WTC11 (cell line): Measurements from ENCODE around the gene POMT2. TPM values are rescaled to one million over a fixed set of nuclear protein-coding genes. Genes with fewer than 3 reads are reported as not detected.

Experiments
- ATAC-seq: fragments of 200-7000 bp; cut with Tn5 transposase; 2 replicates; pipeline ENCODE4 v1.10.0; 2021; ENCODE audit warnings: mild to moderate bottlenecking, moderate library complexity
- CTCF ChIA-PET: fragments of 300-600 bp; sonication (Branson Sonifier 250); formaldehyde crosslinking; loops from one replicate; lab custom pipeline; 2021; ENCODE audit warnings: antibody characterized with exemption; lab: Charles Lee
- POLR2A ChIA-PET: fragments of 350-600 bp; sonication (Branson Sonifier 250); formaldehyde crosslinking; loops from one replicate; lab custom pipeline; 2021; ENCODE audit warnings: antibody characterized with exemption; lab: Charles Lee
- DNase-seq: peaks from one replicate; pipeline ENCODE4 v3.0.0; 2021; ENCODE audit warnings: low spot score
- H3K27ac Mint-ChIP-seq: 2 replicates; pipeline ENCODE4 v1.8.0; 2021; ENCODE audit warnings: mixed read lengths
- H3K27me3 Mint-ChIP-seq: 2 replicates; pipeline ENCODE4 v1.8.0; 2021; ENCODE audit warnings: low read depth, mild to moderate bottlenecking, moderate library complexity, mixed read lengths
- H3K36me3 Mint-ChIP-seq: 2 replicates; pipeline ENCODE4 v1.8.0; 2021; ENCODE audit warnings: mixed read lengths
- H3K4me1 Mint-ChIP-seq: 2 replicates; pipeline ENCODE4 v1.8.0; 2022; ENCODE audit warnings: mixed read lengths
- H3K4me3 Mint-ChIP-seq: 2 replicates; pipeline ENCODE4 v1.8.0; 2021; ENCODE audit warnings: mild to moderate bottlenecking, moderate library complexity, mixed read lengths
- H3K9me3 Mint-ChIP-seq: 2 replicates; pipeline ENCODE4 v1.8.0; 2021; ENCODE audit warnings: mixed read lengths
- ATF2 ChIP-seq: sonication (generic); formaldehyde crosslinking; IDR thresholded peaks from 2 replicates; pipeline ENCODE4 v1.8.1; 2022; ENCODE audit warnings: low read depth, missing genetic modification reagents, borderline replicate concordance
- CBFB ChIP-seq: sonication (generic); formaldehyde crosslinking; IDR thresholded peaks from 2 replicates; pipeline ENCODE4 v1.8.1; 2022; ENCODE audit warnings: mild to moderate bottlenecking, low read depth, missing genetic modification reagents
- IRF2 ChIP-seq: sonication (generic); formaldehyde crosslinking; IDR thresholded peaks from 2 replicates; pipeline ENCODE4 v1.8.0; 2022; ENCODE audit warnings: low read depth, missing genetic modification reagents, borderline replicate concordance
- JAZF1 ChIP-seq: fragments of 250-450 bp; sonication (Bioruptor Pico); IDR thresholded peaks from 2 replicates; pipeline ENCODE4 v1.9.0; 2021; ENCODE audit warnings: moderate library complexity, mild to moderate bottlenecking, inconsistent platforms
- NFYB ChIP-seq: sonication (generic); formaldehyde crosslinking; conservative IDR thresholded peaks from 2 replicates; pipeline ENCODE4 v1.8.0; 2022; ENCODE audit warnings: low read depth, missing genetic modification reagents
- PRRX2 ChIP-seq: fragments of 250-450 bp; sonication (Bioruptor Pico); IDR thresholded peaks from 2 replicates; pipeline ENCODE4 v1.8.0; 2021; ENCODE audit warnings: mild to moderate bottlenecking
- SMAD3 ChIP-seq: sonication (generic); formaldehyde crosslinking; IDR thresholded peaks from 2 replicates; pipeline ENCODE4 v1.8.0; 2022; ENCODE audit warnings: missing genetic modification reagents, mild to moderate bottlenecking, borderline replicate concordance
- STAT6 ChIP-seq: sonication (generic); formaldehyde crosslinking; conservative IDR thresholded peaks from 2 replicates; pipeline ENCODE4 v1.8.1; 2023; ENCODE audit warnings: mild to moderate bottlenecking, low read depth, missing genetic modification reagents, moderate library complexity
- TEAD1 ChIP-seq: sonication (generic); formaldehyde crosslinking; IDR thresholded peaks from 2 replicates; pipeline ENCODE4 v1.8.0; 2022; ENCODE audit warnings: mild to moderate bottlenecking, missing genetic modification reagents
- ZNF425 ChIP-seq: fragments of 250-450 bp; sonication (Bioruptor Pico); conservative IDR thresholded peaks from 2 replicates; pipeline ENCODE4 v1.9.0; 2021; ENCODE audit warnings: mild to moderate bottlenecking
- ZNF532 ChIP-seq: fragments of 250-450 bp; sonication (Bioruptor Pico); IDR thresholded peaks from 2 replicates; pipeline ENCODE4 v1.9.0; 2021; ENCODE audit warnings: mild to moderate bottlenecking, borderline replicate concordance
- ZNF671 ChIP-seq: fragments of 250-450 bp; sonication (Bioruptor Pico); IDR thresholded peaks from 2 replicates; pipeline ENCODE4 v1.8.0; 2021; ENCODE audit warnings: mild to moderate bottlenecking
- total RNA-seq: library from RNA; stranded (reverse); gene quantifications from 3 replicates; pipeline ENCODE4 v1.2.3, GENCODE V29; 2021
- TF ChIP-seq, protein P1 (sequence below): sonication (generic); formaldehyde crosslinking; IDR thresholded peaks from 2 replicates; pipeline ENCODE4 v1.8.0; 2023; ENCODE audit warnings: missing genetic modification reagents, mild to moderate bottlenecking, borderline replicate concordance
- TF ChIP-seq, protein P2 (sequence below): sonication (generic); formaldehyde crosslinking; IDR thresholded peaks from 2 replicates; pipeline ENCODE4 v1.8.1; 2023; ENCODE audit warnings: mild to moderate bottlenecking, missing genetic modification reagents
- TF ChIP-seq, protein P3 (sequence below): sonication (generic); formaldehyde crosslinking; IDR thresholded peaks from 2 replicates; pipeline ENCODE4 v1.8.1; 2022; ENCODE audit warnings: missing genetic modification reagents, borderline replicate concordance
- TF ChIP-seq, protein P4 (sequence below): sonication (generic); formaldehyde crosslinking; IDR thresholded peaks from 2 replicates; pipeline ENCODE4 v1.8.1; 2023; ENCODE audit warnings: mild to moderate bottlenecking, missing genetic modification reagents, moderate library complexity
- TF ChIP-seq, protein P5 (sequence below): fragments of 250-450 bp; sonication (Bioruptor Pico); IDR thresholded peaks from 2 replicates; pipeline ENCODE4 v1.9.0; 2021; ENCODE audit warnings: mild to moderate bottlenecking

The POMT2 gene
- total RNA-seq, 1 experiment from 2014 or later = 38.7 TPM

DNA sequence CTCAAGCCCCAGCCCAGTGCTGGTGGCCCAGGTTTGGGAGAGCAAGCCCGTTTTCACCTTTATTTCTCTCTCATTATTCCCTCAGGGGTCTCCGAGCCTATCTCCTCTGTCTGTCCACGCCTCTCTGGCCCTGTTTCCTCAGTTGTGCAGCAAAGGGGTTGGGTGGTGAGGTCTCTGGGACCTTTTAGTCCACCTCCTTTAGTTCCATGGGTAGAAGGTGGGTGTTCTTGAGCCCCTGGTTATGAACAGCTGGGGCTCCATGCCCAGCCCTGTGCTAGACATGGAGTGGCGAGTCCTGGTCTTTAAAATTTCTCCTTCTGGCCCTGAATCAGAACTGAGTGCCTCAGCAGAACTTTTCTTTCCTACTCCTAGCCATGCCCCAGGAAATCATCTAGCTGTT is 48.4 kb downstream of the POMT2 start:
- POLR2A ChIA-PET = no interaction called here
- Mint-ChIP-seq H3K9me3 (peaks cover 5% of the 10 kb centered on the region), H3K4me1 (peaks cover 8% of the 10 kb centered on the region), H3K36me3 (no peaks in the 10 kb centered on the region), H3K27me3 (peaks cover 62% of the 10 kb centered on the region), H3K27ac (no peak overlapping the region), H3K4me3 (no peak overlapping the region; the same call in 1 of the 2 replicates)
- CTCF ChIA-PET = no interaction called here
- DNase-seq (no peak), ATAC-seq (no peak)
- TF ChIP-seq JAZF1 (CRISPR knock-in tag) = no peak
- no peak for TF ChIP-seq ZNF671 (CRISPR knock-in tag)
- TF ChIP-seq, protein P1, sequence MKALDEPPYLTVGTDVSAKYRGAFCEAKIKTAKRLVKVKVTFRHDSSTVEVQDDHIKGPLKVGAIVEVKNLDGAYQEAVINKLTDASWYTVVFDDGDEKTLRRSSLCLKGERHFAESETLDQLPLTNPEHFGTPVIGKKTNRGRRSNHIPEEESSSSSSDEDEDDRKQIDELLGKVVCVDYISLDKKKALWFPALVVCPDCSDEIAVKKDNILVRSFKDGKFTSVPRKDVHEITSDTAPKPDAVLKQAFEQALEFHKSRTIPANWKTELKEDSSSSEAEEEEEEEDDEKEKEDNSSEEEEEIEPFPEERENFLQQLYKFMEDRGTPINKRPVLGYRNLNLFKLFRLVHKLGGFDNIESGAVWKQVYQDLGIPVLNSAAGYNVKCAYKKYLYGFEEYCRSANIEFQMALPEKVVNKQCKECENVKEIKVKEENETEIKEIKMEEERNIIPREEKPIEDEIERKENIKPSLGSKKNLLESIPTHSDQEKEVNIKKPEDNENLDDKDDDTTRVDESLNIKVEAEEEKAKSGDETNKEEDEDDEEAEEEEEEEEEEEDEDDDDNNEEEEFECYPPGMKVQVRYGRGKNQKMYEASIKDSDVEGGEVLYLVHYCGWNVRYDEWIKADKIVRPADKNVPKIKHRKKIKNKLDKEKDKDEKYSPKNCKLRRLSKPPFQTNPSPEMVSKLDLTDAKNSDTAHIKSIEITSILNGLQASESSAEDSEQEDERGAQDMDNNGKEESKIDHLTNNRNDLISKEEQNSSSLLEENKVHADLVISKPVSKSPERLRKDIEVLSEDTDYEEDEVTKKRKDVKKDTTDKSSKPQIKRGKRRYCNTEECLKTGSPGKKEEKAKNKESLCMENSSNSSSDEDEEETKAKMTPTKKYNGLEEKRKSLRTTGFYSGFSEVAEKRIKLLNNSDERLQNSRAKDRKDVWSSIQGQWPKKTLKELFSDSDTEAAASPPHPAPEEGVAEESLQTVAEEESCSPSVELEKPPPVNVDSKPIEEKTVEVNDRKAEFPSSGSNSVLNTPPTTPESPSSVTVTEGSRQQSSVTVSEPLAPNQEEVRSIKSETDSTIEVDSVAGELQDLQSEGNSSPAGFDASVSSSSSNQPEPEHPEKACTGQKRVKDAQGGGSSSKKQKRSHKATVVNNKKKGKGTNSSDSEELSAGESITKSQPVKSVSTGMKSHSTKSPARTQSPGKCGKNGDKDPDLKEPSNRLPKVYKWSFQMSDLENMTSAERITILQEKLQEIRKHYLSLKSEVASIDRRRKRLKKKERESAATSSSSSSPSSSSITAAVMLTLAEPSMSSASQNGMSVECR (CRISPR knock-in tag) = no peak
- TF ChIP-seq, protein P2, sequence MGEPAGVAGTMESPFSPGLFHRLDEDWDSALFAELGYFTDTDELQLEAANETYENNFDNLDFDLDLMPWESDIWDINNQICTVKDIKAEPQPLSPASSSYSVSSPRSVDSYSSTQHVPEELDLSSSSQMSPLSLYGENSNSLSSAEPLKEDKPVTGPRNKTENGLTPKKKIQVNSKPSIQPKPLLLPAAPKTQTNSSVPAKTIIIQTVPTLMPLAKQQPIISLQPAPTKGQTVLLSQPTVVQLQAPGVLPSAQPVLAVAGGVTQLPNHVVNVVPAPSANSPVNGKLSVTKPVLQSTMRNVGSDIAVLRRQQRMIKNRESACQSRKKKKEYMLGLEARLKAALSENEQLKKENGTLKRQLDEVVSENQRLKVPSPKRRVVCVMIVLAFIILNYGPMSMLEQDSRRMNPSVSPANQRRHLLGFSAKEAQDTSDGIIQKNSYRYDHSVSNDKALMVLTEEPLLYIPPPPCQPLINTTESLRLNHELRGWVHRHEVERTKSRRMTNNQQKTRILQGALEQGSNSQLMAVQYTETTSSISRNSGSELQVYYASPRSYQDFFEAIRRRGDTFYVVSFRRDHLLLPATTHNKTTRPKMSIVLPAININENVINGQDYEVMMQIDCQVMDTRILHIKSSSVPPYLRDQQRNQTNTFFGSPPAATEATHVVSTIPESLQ (CRISPR knock-in tag) = no peak
- no peak for TF ChIP-seq CBFB (CRISPR knock-in tag)
- TF ChIP-seq, protein P3, sequence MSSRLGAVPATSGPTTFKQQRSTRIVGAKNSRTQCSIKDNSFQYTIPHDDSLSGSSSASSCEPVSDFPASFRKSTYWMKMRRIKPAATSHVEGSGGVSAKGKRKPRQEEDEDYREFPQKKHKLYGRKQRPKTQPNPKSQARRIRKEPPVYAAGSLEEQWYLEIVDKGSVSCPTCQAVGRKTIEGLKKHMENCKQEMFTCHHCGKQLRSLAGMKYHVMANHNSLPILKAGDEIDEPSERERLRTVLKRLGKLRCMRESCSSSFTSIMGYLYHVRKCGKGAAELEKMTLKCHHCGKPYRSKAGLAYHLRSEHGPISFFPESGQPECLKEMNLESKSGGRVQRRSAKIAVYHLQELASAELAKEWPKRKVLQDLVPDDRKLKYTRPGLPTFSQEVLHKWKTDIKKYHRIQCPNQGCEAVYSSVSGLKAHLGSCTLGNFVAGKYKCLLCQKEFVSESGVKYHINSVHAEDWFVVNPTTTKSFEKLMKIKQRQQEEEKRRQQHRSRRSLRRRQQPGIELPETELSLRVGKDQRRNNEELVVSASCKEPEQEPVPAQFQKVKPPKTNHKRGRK (CRISPR knock-in tag) = no peak
- TF ChIP-seq ATF2 (CRISPR knock-in tag) = no peak
- TF ChIP-seq PRRX2 = no peak
- TF ChIP-seq, protein P4, sequence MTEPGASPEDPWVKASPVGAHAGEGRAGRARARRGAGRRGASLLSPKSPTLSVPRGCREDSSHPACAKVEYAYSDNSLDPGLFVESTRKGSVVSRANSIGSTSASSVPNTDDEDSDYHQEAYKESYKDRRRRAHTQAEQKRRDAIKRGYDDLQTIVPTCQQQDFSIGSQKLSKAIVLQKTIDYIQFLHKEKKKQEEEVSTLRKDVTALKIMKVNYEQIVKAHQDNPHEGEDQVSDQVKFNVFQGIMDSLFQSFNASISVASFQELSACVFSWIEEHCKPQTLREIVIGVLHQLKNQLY (CRISPR knock-in tag) = no peak
- TF ChIP-seq NFYB (CRISPR knock-in tag) = no peak
- TF ChIP-seq SMAD3 (CRISPR knock-in tag) = no peak
- no peak for TF ChIP-seq TEAD1 (CRISPR knock-in tag)
- no peak for TF ChIP-seq ZNF425
- no peak for TF ChIP-seq IRF2 (CRISPR knock-in tag)
- TF ChIP-seq ZNF532 = no peak
- TF ChIP-seq, protein P5, sequence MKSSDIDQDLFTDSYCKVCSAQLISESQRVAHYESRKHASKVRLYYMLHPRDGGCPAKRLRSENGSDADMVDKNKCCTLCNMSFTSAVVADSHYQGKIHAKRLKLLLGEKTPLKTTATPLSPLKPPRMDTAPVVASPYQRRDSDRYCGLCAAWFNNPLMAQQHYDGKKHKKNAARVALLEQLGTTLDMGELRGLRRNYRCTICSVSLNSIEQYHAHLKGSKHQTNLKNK (CRISPR knock-in tag) = no peak
- no peak for TF ChIP-seq STAT6
